ENCODE data around the gene PER2. TPM values are rescaled to one million over a fixed set of nuclear protein-coding genes. Genes with fewer than 3 reads are reported as not detected.

Gene PER2
- total RNA-seq, 1 donor from 2014 or later, result 15.3 TPM

- no peak for DNase-seq
These were observed 57.7 kb downstream of the PER2 start for GRCh38 chr2:238230699-238231098.

- peak; percentile 62 for DNase-seq
These were observed 59.7 kb downstream of the PER2 start for GRCh38 chr2:238228700-238229099.

- no peak for DNase-seq
These were observed 60.8 kb downstream of the PER2 start for GRCh38 chr2:238227587-238228032.

- no peak for DNase-seq
These were observed 61.5 kb downstream of the PER2 start for GRCh38 chr2:238226698-238227586.

- DNase-seq, result peak; percentile 70
These were observed 62.3 kb downstream of the PER2 start for GRCh38 chr2:238225911-238226697.

GRCh38 chr2:238225121-238225520, 63.3 kb downstream of the PER2 start:
- DNase-seq, result no peak

- no peak for DNase-seq
These were observed 63.9 kb downstream of the PER2 start for GRCh38 chr2:238224356-238225035.

GRCh38 chr2:238220892-238221521, 67.4 kb downstream of the PER2 start:
- no peak for DNase-seq

GRCh38 chr2:238220274-238220891, 68.0 kb downstream of the PER2 start:
- no peak for DNase-seq

GRCh38 chr2:238216651-238217184, 71.7 kb downstream of the PER2 start:
- peak; percentile 84 for DNase-seq

GRCh38 chr2:238207006-238207405, 81.4 kb downstream of the PER2 start:
- DNase-seq, result no peak

- DNase-seq, result no peak
These were observed 84.3 kb downstream of the PER2 start for GRCh38 chr2:238203973-238204683.

- peak; percentile 95 for DNase-seq
These were observed 85.1 kb downstream of the PER2 start, which contains the start of gene ILKAP for GRCh38 chr2:238203094-238203972. TSS of gene ILKAP (minus strand) at chr2:238203695. CDS start at chr2:238203553, 142 bp downstream.

GRCh38 chr2:238202326-238203093, 85.9 kb downstream of the PER2 start:
- DNase-seq, result peak; percentile 25
